Tibial nerve (tissue), 4 donors: ENCODE results near the gene LRRC4B.

Experiments
- EP300 ChIP-seq, 2 donors: sonication (generic); formaldehyde crosslinking; IDR thresholded peaks; one replicate each; pipeline ENCODE4 v1.6.1; 2017; ENCODE audit warnings: antibody characterized with exemption in 2 of 2, mild to moderate bottlenecking in 1 of 2
- POLR2A ChIP-seq, 2 donors: fragments of 450-650 bp; IDR thresholded peaks; one replicate each; pipeline ENCODE4 v1.6.1; 2017; ENCODE audit warnings: antibody characterized with exemption in 2 of 2, mild to moderate bottlenecking in 2 of 2, moderate library complexity in 2 of 2
- TF ChIP-seq, protein P1 (sequence below), 5 experiments: fragments of 200-600 bp in 3 of 5; fragments of 450-650 bp in 2 of 5; sonication (generic) in 3 of 5; IDR thresholded peaks; one replicate each; pipeline ENCODE4 v1.5.1; 2016 to 2019; ENCODE audit warnings: antibody characterized with exemption in 5 of 5, mild to moderate bottlenecking in 3 of 5, moderate library complexity in 2 of 5

DNA sequence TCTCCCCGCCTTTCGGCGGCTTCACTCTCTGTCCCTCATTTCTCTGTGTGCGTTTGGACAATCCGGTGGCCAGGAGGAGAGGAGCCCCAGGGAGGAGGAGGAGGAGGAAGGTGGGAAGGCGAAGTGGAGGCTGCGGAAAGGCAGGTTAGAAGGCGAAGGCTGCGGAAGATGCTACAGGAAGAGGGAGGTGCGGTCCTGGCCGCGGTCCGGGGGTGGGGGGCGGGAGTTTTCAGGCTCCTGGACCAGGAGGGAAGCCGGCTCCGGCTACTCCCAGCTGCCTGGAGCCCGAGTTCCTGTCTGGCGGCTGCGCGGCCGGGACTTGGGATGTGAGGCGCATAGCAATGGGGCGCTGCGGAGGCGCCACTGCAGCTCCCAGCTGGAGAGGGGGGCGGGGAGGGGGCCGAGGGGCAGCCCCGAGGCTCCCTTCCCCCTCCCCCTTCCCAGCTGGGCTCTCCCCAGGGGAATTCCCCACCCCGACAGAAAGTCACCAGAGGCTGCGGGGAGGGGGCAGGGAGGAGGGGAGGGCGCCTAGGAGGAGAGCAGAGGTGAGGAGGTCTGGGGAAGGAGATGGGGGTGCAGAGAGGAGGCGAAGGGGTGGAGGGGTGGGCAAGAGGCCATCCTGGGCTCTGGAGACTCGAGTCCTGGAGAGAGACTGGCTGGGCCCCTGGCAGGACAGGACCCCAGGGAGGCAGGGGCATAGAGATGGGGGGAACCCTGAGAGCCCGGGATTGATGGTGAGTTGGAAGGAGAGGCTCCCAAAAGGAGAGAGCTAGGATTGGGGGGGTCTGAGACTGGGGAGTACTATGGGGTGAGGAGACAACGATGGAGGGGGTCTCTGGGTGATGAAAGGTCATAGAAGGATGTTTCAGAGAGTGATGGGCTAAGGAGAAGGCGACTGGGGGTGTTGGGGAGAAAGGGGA is 2.0 kb downstream of the LRRC4B start:
- TF ChIP-seq, protein P1, sequence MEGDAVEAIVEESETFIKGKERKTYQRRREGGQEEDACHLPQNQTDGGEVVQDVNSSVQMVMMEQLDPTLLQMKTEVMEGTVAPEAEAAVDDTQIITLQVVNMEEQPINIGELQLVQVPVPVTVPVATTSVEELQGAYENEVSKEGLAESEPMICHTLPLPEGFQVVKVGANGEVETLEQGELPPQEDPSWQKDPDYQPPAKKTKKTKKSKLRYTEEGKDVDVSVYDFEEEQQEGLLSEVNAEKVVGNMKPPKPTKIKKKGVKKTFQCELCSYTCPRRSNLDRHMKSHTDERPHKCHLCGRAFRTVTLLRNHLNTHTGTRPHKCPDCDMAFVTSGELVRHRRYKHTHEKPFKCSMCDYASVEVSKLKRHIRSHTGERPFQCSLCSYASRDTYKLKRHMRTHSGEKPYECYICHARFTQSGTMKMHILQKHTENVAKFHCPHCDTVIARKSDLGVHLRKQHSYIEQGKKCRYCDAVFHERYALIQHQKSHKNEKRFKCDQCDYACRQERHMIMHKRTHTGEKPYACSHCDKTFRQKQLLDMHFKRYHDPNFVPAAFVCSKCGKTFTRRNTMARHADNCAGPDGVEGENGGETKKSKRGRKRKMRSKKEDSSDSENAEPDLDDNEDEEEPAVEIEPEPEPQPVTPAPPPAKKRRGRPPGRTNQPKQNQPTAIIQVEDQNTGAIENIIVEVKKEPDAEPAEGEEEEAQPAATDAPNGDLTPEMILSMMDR (IDR thresholded peaks at IDR 0.05) = no peak
- no peak for TF ChIP-seq EP300 (IDR thresholded peaks at IDR 0.05)
- TF ChIP-seq POLR2A (IDR thresholded peaks at IDR 0.05) = no peak
